ENCODE data around the gene ST14. TPM values are rescaled to one million over a fixed set of nuclear protein-coding genes. Genes with fewer than 3 reads are reported as not detected.

The ST14 gene
- total RNA-seq, 1 experiment from 2014 or later: 298 TPM

Other genes starting within 250 kb of the ST14 start
- gene PRDM10, start 156.9 kb upstream of the ST14 start, total RNA-seq (2022): 11.8 and 12.0 TPM in 2 replicates
- gene APLP2, start 89.9 kb upstream of the ST14 start, total RNA-seq (2022): 1,761 and 2,076 TPM in 2 replicates
- 49.5 and 53.6 TPM in 2 replicates for gene ZBTB44, start 155.1 kb downstream of the ST14 start, total RNA-seq (2022)

All from Caco-2 (cell line).